Activated naive CD4-positive, alpha-beta T cell treated with anti-CD3 and anti-CD28 coated beads for 36 hours (primary cell): ENCODE measurements around the gene GLYAT. TPM values are rescaled to one million over a fixed set of nuclear protein-coding genes. Genes with fewer than 3 reads are reported as not detected.

ENCODE experiments used
- CTCF ChIA-PET: fragments of 350-600 bp; sonication (Branson Sonifier 250); formaldehyde crosslinking; loops from one replicate; lab custom pipeline; 2021; ENCODE audit warnings: antibody characterized with exemption; lab: Charles Lee
- DNase-seq: peaks from one replicate; pipeline ENCODE4 v3.0.0-alpha.2; 2020
- H3K27ac Mint-ChIP-seq: one replicate; pipeline ENCODE4 v1.8.0; 2021; ENCODE audit warnings: mild to moderate bottlenecking, mixed read lengths
- H3K27me3 Mint-ChIP-seq: one replicate; pipeline ENCODE4 v1.8.0; 2021; ENCODE audit warnings: low read depth, mixed read lengths
- H3K36me3 Mint-ChIP-seq: one replicate; pipeline ENCODE4 v1.8.0; 2021; ENCODE audit warnings: low read depth, mixed read lengths
- H3K4me1 Mint-ChIP-seq: one replicate; pipeline ENCODE4 v1.8.0; 2021; ENCODE audit warnings: low read depth, mixed read lengths
- H3K4me3 Mint-ChIP-seq: one replicate; pipeline ENCODE4 v1.8.0; 2021; ENCODE audit warnings: mild to moderate bottlenecking, moderate library complexity, mixed read lengths
- H3K9me3 Mint-ChIP-seq: one replicate; pipeline ENCODE4 v1.8.0; 2021; ENCODE audit warnings: mixed read lengths
- intact Hi-C: fragments of 100-400 bp; cut with micrococcal nuclease; formaldehyde crosslinking; loops from one replicate; pipeline ENCODE4 v1.15.1; 2023
- total RNA-seq, 2 experiments: library from RNA; stranded (reverse); gene quantifications; one replicate each; pipeline ENCODE4 v1.2.3, GENCODE V29; 2021

Gene GLYAT
- total RNA-seq, 2 experiments from 2014 or later, result not detected

DNA sequence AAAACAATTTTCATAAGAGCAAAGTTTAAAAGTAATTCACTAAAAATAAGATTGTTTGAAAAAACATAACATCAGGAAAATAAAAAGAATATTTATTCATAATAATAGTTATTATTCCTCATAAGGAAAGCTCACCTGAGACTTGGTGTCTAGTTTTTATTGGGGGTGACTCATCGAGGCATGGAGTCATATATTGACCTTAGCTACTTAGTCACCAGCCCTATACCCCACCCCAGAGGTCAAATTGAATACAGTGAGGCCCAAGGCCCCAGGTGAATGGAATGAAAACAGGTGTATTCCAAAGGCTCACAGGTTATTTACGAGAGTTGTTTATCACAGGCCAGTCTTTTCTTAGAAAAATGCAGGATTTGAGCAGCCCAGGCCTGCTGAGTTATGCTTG, 72.3 kb downstream of the GLYAT start:
- Mint-ChIP-seq H3K4me3 (no peak overlapping the region), H3K4me1 (peaks cover 11% of the 10 kb centered on the region), H3K36me3 (no peaks in the 10 kb centered on the region), H3K27me3 (peaks cover 8% of the 10 kb centered on the region), H3K9me3 (no peaks in the 10 kb centered on the region), H3K27ac (no peak overlapping the region)
- intact Hi-C loops, result no loop called here
- CTCF ChIA-PET, result interaction anchor here (1.1 kb wide), 1 partner anchor 129 kb away, joined by 3 read pairs; no protein-coding TSS in a partner anchor
- no peak for DNase-seq

Other genes starting within 250 kb of the GLYAT start
- not detected for gene OR5B21, start 223.8 kb downstream of the GLYAT start, total RNA-seq
- gene LPXN, start 156.1 kb downstream of the GLYAT start, total RNA-seq, result 10 to 100 TPM; 84.9 to 85.1 TPM
- gene ZFP91, start 152.9 kb downstream of the GLYAT start, total RNA-seq, result 10 to 100 TPM; 30.5 to 32.6 TPM
- 1 to 10 TPM in 1 of 2 experiments, under 1 TPM in 1; 0.77 to 1.1 TPM for gene CNTF, start 109.3 kb downstream of the GLYAT start, total RNA-seq
- gene GLYATL2, start 112.8 kb upstream of the GLYAT start, total RNA-seq, result not detected
- gene GLYATL1, start 207.5 kb upstream of the GLYAT start, total RNA-seq, result not detected